Measurements from ENCODE around the gene NOX5.

The NOX5 gene

DNA sequence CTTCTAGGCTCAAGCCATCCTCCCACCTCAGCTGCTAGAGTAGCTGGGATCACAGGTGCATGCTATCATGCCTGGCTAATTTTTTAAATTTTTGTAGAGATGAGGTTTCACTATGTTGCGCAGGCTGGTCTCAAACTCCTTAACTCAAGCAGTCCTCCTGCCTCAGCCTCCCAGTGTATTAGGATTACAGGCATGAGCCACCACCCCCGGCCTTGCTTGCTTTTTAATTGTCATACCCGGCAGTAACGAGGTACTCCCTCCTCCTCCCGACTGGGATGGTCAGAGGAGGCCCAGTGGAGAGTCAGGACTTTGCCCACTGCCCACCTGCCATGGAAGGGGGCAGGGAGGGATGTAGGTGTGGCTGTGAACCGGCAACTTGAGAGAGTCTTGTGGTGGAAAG lies 4.5 kb downstream of the NOX5 start:
- no peak overlapping the region for H3K4me3 ChIP-seq (ENCODE audit: low read length)
- no peak for TF ChIP-seq ZNF274 (IDR thresholded peaks at IDR 0.05; ENCODE audit: low read depth, low read length)

DNA sequence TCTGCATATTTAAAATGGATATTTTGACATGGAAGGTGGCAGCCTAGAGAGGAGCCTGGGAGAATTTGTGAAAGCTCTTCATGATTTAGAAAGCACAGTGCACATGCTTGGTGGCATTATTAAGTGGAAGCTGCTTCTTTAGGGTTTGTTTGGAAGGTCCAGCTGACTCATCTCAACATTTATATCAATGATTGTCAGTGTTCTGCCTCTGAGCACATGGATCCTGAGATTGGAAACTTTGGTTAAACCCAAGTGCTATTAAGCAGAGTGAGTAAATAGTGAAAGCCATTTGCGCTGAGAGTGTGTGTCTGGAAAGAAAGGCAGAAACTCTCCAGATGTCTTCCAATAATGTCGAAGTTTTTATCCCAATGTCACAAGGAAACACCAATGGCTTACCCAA lies 7.4 kb downstream of the NOX5 start:
- no peak for TF ChIP-seq ZNF274 (IDR thresholded peaks at IDR 0.05; ENCODE audit: low read depth, low read length)
- H3K4me3 ChIP-seq (ENCODE audit: low read length), result no peak overlapping the region

DNA sequence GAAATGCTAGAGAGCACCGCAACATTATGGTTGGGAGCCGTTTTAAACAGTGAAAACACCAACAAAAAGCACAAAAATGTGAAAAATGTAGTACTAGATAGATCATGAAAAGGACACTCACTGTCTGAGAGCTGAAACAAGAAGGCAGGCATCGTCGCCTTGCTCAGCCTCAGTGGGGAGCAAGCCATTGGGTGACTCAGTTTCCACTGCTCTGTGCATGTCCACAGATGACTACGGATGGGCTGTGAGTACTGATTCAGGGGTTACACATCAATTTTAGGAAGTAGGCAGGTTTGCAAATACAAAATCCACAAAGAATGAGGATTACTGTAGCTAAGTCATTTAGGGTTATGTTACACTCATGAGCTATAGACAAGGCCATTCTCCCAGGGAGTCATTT lies 10.8 kb downstream of the NOX5 start:
- no peak overlapping the region for H3K4me3 ChIP-seq (ENCODE audit: low read length)
- TF ChIP-seq ZNF274 (IDR thresholded peaks at IDR 0.05; ENCODE audit: low read depth, low read length), result no peak

DNA sequence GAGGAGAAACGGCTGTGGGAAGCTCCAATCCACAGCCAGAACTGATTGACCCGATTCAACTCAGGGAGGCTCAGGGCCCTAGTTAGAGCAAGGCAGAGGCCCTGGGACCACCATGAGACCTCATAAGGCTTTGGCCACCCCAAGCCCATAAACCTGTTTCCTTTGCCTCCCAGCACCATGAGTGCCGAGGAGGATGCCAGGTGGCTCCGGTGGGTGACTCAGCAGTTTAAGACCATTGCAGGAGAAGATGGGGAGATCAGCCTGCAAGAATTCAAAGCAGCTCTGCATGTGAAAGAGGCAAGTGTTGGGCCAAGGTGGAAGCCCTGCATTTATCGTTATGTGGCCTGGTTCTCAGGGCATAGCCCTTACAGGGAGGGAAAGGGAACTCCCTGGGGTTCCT lies 11.9 kb downstream of the NOX5 start:
- TF ChIP-seq ZNF274 (IDR thresholded peaks at IDR 0.05; ENCODE audit: low read depth, low read length), result no peak
- H3K4me3 ChIP-seq (ENCODE audit: low read length), result no peak overlapping the region

DNA sequence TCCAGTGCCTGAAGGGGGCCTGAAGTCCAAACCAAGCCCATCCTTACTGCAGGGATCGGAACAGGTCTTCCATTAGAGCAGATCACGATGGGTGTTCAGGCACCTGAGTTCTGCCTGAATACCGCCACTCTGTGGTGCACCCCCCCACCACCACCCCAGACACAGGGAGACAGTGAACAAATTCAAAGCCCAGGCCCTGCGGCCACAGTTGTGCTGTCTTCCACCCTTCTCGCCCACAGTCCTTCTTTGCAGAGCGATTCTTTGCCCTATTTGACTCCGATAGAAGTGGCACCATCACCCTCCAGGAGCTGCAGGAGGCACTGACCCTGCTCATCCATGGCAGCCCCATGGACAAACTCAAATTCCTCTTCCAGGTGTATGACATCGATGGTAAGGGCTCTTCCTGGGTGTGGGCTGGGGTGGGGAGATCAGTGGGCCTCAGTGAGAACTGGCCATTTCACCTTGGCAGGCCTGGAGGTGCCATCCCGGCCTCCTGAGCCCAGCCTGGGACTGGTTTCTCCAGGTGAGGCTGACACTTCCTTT lies 13.6 kb downstream of the NOX5 start:
- TF ChIP-seq ZNF274 (IDR thresholded peaks at IDR 0.05; ENCODE audit: low read depth, low read length), result no peak

DNA sequence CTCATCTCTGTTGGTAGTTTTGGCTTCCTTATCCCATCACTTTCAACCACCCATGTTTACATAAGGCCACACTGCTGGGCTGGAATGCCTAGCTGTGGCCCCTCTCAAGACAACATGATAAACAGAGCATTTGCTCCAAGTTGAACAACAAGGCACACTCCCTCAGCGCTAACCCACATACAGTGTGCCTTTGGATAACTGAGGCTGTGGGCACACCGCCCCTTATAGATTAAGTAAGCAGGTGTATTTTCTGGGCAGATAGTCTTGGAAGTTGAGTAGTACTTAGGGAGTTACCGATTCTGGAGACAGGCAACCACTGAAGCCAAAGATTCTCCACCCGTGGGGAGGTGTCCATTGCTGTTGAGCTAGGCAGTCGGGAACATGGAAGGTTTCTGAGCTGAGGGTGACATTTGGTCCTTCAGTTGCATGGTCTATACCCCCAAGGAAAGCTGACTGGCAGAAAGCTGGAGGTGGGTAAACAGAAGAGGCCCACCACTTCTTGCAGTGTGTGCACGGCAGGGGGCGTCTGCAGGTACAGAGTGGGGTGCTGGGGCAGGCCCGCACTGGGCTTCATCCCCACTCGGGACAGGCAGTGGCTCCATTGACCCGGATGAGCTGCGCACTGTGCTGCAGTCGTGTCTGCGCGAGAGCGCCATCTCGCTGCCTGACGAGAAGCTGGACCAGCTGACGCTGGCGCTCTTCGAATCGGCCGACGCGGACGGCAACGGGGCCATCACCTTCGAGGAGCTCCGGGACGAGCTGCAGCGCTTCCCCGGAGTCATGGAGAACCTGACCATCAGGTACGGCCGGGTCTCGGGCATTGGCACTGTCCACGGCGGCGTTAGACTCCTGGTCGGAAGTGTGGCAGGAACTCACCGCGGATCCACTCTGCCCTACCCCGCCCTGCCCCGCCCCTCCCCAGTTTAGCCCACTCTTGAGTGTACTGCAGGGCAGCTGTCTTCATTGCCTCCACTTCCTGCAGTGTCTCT lies 16.8 kb downstream of the NOX5 start:
- H3K4me3 ChIP-seq (ENCODE audit: low read length), result no peak overlapping the region
- TF ChIP-seq ZNF274 (IDR thresholded peaks at IDR 0.05; ENCODE audit: low read depth, low read length), result no peak

More for the DNA sequence above, 13.6 kb downstream of the NOX5 start:
- H3K4me3 ChIP-seq (ENCODE audit: low read length), result no peak overlapping the region

DNA sequence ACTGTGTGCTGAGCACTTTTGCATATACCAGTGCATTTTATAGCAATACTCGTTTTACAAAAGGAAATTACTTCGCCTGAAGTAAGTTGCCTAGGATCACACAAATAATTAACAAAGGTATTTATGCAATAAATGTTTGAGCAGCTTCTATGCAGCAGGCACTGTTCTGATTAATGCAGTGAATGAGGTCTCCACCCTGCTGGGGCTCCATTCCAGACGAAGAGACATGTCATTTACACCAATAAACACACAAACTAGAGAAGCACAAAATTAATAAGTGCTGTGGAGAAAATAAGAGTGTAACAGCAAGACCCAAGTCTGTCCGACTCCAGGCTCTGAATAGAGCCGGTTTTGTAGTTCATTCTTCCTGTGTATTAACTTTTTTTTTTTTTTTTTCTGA lies 17.5 kb downstream of the NOX5 start:
- no peak overlapping the region for H3K4me3 ChIP-seq (ENCODE audit: low read length)
- no peak for TF ChIP-seq ZNF274 (IDR thresholded peaks at IDR 0.05; ENCODE audit: low read depth, low read length)

DNA sequence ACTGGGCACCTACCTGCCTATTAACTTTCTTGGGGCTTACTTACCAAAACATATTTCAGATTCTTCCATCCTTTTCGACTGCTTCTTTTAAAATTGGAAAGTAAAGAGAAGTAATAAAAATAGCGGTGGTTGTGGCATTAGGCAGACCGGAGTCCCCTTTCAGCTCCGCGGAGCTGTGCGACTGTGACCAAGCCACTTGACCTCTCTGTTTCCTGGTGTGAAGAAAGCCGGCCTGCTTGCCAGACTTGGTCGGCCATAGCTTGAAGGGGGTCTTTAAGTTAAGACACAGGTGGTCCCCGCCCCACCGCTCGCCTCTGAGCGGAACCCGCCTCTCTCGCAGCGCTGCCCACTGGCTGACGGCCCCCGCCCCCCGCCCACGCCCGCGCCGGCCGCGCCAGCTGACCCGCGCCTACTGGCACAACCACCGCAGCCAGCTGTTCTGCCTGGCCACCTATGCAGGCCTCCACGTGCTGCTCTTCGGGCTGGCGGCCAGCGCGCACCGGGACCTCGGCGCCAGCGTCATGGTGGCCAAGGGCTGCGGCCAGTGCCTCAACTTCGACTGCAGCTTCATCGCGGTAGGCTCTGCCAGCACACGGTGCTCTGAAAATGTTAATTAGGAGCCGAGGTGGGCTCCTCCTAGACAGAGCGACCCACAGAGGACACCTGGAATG lies 18.3 kb downstream of the NOX5 start:
- H3K4me3 ChIP-seq (ENCODE audit: low read length), result no peak overlapping the region
- no peak for TF ChIP-seq ZNF274 (IDR thresholded peaks at IDR 0.05; ENCODE audit: low read depth, low read length)

DNA sequence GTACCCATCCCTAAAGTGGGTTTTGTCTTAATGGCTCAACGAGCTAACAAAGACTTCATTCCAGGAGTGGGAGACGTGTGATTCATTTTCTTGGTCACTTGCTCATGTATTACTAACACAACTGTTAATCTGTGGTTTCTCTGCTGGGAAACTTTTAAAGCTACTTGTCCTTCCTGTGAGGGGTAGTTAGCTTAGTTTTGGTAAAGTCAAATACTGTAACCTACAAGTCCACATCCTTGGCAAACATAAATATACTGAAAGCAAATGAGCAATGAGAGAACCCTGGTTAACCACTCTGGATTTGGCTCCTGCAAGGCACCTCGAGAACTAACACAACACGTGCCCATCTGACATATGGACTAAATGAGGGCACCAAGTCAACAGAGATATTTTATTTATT lies 19.9 kb downstream of the NOX5 start:
- no peak for TF ChIP-seq ZNF274 (IDR thresholded peaks at IDR 0.05; ENCODE audit: low read depth, low read length)

DNA sequence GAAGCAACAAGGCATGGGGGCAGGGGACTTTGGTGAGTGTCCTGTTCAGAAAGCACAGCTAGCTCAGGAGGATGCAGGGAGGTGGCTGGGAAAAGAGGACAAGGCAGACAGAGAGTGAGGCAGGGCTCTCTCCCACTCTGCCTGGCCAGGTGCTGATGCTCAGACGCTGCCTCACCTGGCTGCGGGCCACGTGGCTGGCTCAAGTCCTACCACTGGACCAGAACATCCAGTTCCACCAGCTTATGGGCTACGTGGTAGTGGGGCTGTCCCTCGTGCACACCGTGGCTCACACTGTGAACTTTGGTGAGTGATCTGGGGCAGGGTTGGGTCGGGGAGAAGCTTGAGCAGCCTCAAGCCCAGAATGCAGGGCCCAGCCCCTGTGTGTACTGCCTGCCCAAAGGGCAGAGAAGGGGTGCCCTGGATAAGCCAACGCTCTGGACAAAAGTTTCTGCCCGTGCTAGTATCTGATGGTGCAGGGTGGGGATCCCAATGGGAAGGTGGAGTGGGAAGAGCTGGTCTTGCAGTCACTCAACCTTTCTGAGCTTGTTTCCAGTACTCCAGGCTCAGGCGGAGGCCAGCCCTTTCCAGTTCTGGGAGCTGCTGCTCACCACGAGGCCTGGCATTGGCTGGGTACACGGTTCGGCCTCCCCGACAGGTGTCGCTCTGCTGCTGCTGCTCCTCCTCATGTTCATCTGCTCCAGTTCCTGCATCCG lies 20.9 kb downstream of the NOX5 start:
- H3K4me3 ChIP-seq (ENCODE audit: low read length), result no peak overlapping the region
- no peak for TF ChIP-seq ZNF274 (IDR thresholded peaks at IDR 0.05; ENCODE audit: low read depth, low read length)

More for the DNA sequence above, 19.9 kb downstream of the NOX5 start:
- H3K4me3 ChIP-seq (ENCODE audit: low read length), result no peak overlapping the region

DNA sequence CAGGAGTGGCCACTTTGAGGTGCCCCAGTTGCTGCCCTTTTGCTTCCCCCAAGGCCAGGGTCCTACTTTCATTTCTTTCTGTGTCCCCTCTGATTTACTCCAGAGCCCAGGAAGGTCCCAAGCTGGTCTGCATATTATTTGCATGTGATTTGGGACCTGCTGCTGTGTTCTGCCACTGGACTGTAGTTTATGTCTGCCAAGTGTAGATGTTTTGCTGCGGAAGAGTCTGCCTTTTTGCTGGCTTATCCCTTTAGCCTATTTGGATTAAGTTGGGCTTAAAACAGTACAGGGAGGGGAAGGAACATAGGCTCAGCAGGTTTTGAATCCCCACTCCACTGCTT lies 21.4 kb downstream of the NOX5 start:
- TF ChIP-seq ZNF274 (IDR thresholded peaks at IDR 0.05; ENCODE audit: low read depth, low read length), result no peak
- H3K4me3 ChIP-seq (ENCODE audit: low read length), result no peak overlapping the region

DNA sequence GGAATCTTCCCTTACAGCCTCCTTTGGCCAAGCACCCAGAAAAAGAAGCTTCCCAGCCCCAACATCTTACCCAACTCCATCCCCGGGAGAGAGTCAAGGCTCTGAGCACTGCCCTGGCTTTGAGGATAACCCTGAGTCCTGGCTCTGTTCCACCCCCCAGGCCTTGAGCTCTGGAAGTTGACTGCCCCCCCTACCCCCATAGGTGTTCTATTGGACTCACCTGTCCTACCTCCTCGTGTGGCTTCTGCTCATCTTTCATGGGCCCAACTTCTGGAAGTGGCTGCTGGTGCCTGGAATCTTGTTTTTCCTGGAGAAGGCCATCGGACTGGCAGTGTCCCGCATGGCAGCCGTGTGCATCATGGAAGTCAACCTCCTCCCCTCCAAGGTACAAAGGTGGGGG lies 22.3 kb downstream of the NOX5 start:
- TF ChIP-seq ZNF274 (IDR thresholded peaks at IDR 0.05; ENCODE audit: low read depth, low read length), result no peak
- no peak overlapping the region for H3K4me3 ChIP-seq (ENCODE audit: low read length)

DNA sequence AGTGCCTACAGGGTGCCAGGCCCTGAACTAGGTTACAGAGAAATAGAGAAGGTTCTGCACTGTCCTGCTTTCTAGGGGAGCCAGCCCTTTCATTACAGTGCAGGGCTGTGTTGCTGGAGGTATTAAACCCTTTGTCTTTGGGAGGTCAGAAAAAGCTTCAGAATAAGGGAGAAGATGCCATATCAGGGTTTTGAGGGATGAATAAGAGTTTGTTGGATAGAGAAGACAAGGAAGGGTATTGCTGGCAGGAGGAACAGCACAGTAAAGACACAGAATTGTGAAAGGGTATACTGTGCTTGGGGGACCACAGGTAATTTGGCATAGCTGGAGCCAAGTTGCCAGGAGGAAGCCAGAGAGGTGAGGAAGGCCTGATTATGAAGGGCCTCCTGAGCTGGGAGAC lies 23.0 kb downstream of the NOX5 start:
- no peak for TF ChIP-seq ZNF274 (IDR thresholded peaks at IDR 0.05; ENCODE audit: low read depth, low read length)
- no peak overlapping the region for H3K4me3 ChIP-seq (ENCODE audit: low read length)

DNA sequence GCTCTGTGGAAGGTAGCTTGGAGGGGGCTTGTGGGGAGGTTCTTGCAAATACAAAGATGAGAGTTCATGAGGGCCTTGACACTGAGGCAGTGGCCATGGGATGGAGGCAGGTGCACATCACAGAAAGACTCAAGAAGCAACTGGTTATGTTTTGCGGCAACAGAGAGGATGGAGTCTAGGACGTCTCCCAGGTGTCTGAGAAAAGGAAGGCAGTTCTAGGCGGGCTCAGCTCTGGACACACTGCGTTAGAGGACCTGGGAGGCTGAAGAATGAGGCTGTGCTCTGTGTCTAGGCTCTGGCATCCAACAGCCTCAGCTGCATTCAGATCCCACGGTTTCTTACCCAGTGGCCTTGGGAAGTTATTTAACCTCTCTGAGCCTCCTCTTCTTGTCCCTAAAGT lies 23.5 kb downstream of the NOX5 start:
- TF ChIP-seq ZNF274 (IDR thresholded peaks at IDR 0.05; ENCODE audit: low read depth, low read length), result no peak
- H3K4me3 ChIP-seq (ENCODE audit: low read length), result no peak overlapping the region

Measured in GM08714 (cell line).